Transverse colon (tissue), 4 donors: Measurements from ENCODE around the gene FANCE.

ENCODE experiments used
- CTCF ChIP-seq, 5 experiments: fragments of 200-600 bp in 3 of 5; fragments of 450-650 bp in 2 of 5; sonication (generic) in 3 of 5; IDR thresholded peaks; 1 replicate in 2 of 5; 2 replicates in 3 of 5; pipeline ENCODE4 v1.5.1; 2016 to 2017; ENCODE audit warnings: antibody characterized with exemption in 5 of 5, inconsistent platforms in 3 of 5, mild to moderate bottlenecking in 2 of 5, moderate library complexity in 1 of 5
- POLR2A ChIP-seq: fragments of 450-650 bp; IDR thresholded peaks from one replicate; pipeline ENCODE4 v1.6.1; 2016; ENCODE audit warnings: antibody characterized with exemption, mild to moderate bottlenecking, moderate library complexity
- POLR2AphosphoS5 ChIP-seq, 3 donors: sonication (generic); formaldehyde crosslinking; IDR thresholded peaks; one replicate each; pipeline ENCODE4 v1.6.1; 2016; ENCODE audit warnings: antibody characterized with exemption in 3 of 3

- TF ChIP-seq POLR2A, result no peak
- no peak for TF ChIP-seq POLR2AphosphoS5 (IDR thresholded peaks at IDR 0.05)
- no peak for TF ChIP-seq CTCF (IDR thresholded peaks at IDR 0.05)
Measured at GRCh38 chr6:35489066-35489465, 36.9 kb downstream of the FANCE start.
